Measurements from ENCODE around the gene CLDN15.
"Not testable (repeated sequence)": the region's sequence is repeated elsewhere in the genome, so short reads cannot be mapped to it uniquely, and the experiment has no call there.

The CLDN15 gene

GRCh38 chr7:101237206-101238067, at the start of gene CLDN15:
TSS of gene CLDN15 (minus strand) at chr7:101237802. CDS start at chr7:101237581, 221 bp downstream.
- DNase-seq (ENCODE audit: low read depth in 2 of 2), result no peak

GRCh38 chr7:101287032-101287431, 49.4 kb upstream of the CLDN15 start:
- no peak for DNase-seq (ENCODE audit: low read depth in 2 of 2)

GRCh38 chr7:101285880-101286279, 48.3 kb upstream of the CLDN15 start:
- not testable (repeated sequence) for DNase-seq (ENCODE audit: low read depth in 2 of 2)

- no peak for DNase-seq (ENCODE audit: low read depth in 2 of 2)
Observed at GRCh38 chr7:101285171-101285570, 47.6 kb upstream of the CLDN15 start.

GRCh38 chr7:101280912-101281311, 43.3 kb upstream of the CLDN15 start:
- not testable (repeated sequence) for DNase-seq (ENCODE audit: low read depth in 2 of 2)

- DNase-seq (ENCODE audit: low read depth in 2 of 2), result no peak
Observed at GRCh38 chr7:101278461-101279292, 41.1 kb upstream of the CLDN15 start.

GRCh38 chr7:101277155-101277554, 39.6 kb upstream of the CLDN15 start:
- no peak for DNase-seq (ENCODE audit: low read depth in 2 of 2)

GRCh38 chr7:101273206-101273605, 35.6 kb upstream of the CLDN15 start:
- no peak for DNase-seq (ENCODE audit: low read depth in 2 of 2)

- DNase-seq (ENCODE audit: low read depth in 2 of 2), result no peak
Observed at GRCh38 chr7:101271021-101271420, 33.4 kb upstream of the CLDN15 start.

- DNase-seq (ENCODE audit: low read depth in 2 of 2), result no peak
Observed at GRCh38 chr7:101269664-101270063, 32.1 kb upstream of the CLDN15 start.

- no peak for DNase-seq (ENCODE audit: low read depth in 2 of 2)
Observed at GRCh38 chr7:101265622-101266516, 28.3 kb upstream of the CLDN15 start.

- not testable (repeated sequence) for DNase-seq (ENCODE audit: low read depth in 2 of 2)
Observed at GRCh38 chr7:101264102-101264706, 26.6 kb upstream of the CLDN15 start.

GRCh38 chr7:101258243-101258731, 20.7 kb upstream of the CLDN15 start:
- no peak for DNase-seq (ENCODE audit: low read depth in 2 of 2)

GRCh38 chr7:101255796-101256195, 18.2 kb upstream of the CLDN15 start:
- DNase-seq (ENCODE audit: low read depth in 2 of 2), result no peak

- DNase-seq (ENCODE audit: low read depth in 2 of 2), result not testable (repeated sequence)
Observed at GRCh38 chr7:101253199-101253598, 15.6 kb upstream of the CLDN15 start.

- peak; percentile 98 to 99 for DNase-seq (ENCODE audit: low read depth in 2 of 2)
Observed at GRCh38 chr7:101251871-101252659, 14.5 kb upstream of the CLDN15 start.

GRCh38 chr7:101250324-101250723, 12.7 kb upstream of the CLDN15 start:
- no peak for DNase-seq (ENCODE audit: low read depth in 2 of 2)

GRCh38 chr7:101248276-101248675, 10.7 kb upstream of the CLDN15 start:
- DNase-seq (ENCODE audit: low read depth in 2 of 2), result no peak

- no peak for DNase-seq (ENCODE audit: low read depth in 2 of 2)
Observed at GRCh38 chr7:101245147-101245668, 7.6 kb upstream of the CLDN15 start.
